ENCODE data around the gene NDUFA3. TPM values are rescaled to one million over a fixed set of nuclear protein-coding genes. Genes with fewer than 3 reads are reported as not detected.

NDUFA3 gene
- total and polyA plus RNA-seq, 2 donors (not counting 1 experiment from before 2014, with no cell fraction given): 55.4 to 94.4 TPM

DNA sequence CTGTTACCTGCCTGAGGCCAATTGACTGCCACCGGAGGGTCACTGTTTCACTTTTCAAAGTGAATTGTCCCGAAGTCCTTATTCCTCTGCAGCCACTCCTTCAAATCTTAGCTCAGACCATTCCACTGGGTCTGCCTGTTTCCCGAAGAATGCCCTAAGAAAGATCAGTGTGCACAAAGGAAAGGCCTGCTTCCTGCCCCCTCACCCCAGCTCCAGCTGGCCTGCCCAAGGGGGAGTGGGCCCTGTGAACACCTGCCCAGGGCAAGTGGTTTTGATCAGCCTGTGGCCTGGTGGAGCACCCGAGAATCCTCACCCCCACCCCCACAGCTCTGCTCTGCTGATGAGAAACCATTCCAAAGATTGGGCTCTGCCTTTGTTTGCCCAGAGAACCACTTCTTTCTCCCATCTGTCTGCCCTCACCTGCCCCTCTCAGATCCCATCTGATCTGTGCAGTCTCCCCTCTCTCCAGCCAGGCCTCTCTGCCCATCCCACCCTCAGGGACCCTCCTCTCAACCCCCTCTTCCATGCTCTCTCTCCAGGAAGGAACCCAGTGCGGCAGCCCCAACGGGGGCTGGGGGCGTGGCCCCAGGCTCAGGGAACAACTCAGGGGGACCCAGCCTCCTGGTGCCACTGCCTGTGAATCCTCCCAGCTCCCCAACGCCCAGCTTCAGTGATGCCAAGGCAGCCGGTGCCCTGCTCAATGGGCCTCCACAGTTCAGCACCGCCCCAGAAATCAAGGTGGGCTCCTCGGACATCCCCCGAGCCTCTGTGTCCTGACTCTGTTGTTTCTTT, 46.6 kb downstream of the NDUFA3 start:
- POLR2A ChIA-PET: no interaction called here
- TF ChIP-seq EZH2 (IDR thresholded peaks at IDR 0.05; ENCODE audit: borderline replicate concordance, insufficient read depth, low read depth, low read length, poor library complexity, severe bottlenecking): no peak
- TF ChIP-seq, protein P1, sequence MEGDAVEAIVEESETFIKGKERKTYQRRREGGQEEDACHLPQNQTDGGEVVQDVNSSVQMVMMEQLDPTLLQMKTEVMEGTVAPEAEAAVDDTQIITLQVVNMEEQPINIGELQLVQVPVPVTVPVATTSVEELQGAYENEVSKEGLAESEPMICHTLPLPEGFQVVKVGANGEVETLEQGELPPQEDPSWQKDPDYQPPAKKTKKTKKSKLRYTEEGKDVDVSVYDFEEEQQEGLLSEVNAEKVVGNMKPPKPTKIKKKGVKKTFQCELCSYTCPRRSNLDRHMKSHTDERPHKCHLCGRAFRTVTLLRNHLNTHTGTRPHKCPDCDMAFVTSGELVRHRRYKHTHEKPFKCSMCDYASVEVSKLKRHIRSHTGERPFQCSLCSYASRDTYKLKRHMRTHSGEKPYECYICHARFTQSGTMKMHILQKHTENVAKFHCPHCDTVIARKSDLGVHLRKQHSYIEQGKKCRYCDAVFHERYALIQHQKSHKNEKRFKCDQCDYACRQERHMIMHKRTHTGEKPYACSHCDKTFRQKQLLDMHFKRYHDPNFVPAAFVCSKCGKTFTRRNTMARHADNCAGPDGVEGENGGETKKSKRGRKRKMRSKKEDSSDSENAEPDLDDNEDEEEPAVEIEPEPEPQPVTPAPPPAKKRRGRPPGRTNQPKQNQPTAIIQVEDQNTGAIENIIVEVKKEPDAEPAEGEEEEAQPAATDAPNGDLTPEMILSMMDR (IDR thresholded peaks at IDR 0.05): no peak
- Histone ChIP-seq H2AFZ (ENCODE audit: insufficient read depth, low read depth, low read length, poor library complexity, severe bottlenecking) (no peak overlapping the region), H3K79me2 (ENCODE audit: control insufficient read depth, insufficient read depth, low read length) (peaks cover 8% of the 10 kb centered on the region), H3K9ac (ENCODE audit: low read length) (no peak overlapping the region), H3K4me3 (ENCODE audit: control extremely low read depth in 1 of 5, extremely low read depth in 1 of 5, insufficient read depth in 1 of 5, low read depth in 2 of 5, low read length in 4 of 5) (no peak overlapping the region), H3K4me2 (replicated peaks; ENCODE audit: low read depth, low read length, poor library complexity, severe bottlenecking) (no peak overlapping the region), H4K20me1 (ENCODE audit: control insufficient read depth, insufficient read depth, low read length, poor library complexity, severe bottlenecking) (peaks cover 73% of the 10 kb centered on the region), H3K4me1 (ENCODE audit: control insufficient read depth in 2 of 2, insufficient read depth in 2 of 2, low read length in 2 of 2) (no peaks in the 10 kb centered on the region), H3K36me3 (replicated peaks in 1 of 2; ENCODE audit: control extremely low read depth in 1 of 2, control insufficient read depth in 1 of 2, extremely low read depth in 1 of 2, insufficient read depth in 2 of 2, low read length in 1 of 2) (peaks cover 0 to 81% of the 10 kb centered on the region in 2 experiments), H3K27me3 (replicated peaks in 1 of 4; ENCODE audit: control extremely low read depth in 1 of 4, control insufficient read depth in 3 of 4, insufficient read depth in 4 of 4, low read length in 3 of 4) (no peaks in the 10 kb centered on the region), H3K9me3 (ENCODE audit: control extremely low read depth in 1 of 3, control insufficient read depth in 2 of 3, insufficient read depth in 1 of 3, low read length in 2 of 3) (no peaks in the 10 kb centered on the region), H3K27ac (ENCODE audit: low read length in 2 of 2) (no peak overlapping the region)
- 88% methylated on average over 12 of the region's 12 CpGs for WGBS (ENCODE audit: insufficient coverage)
- Mint-ChIP-seq H3K27ac (no peak overlapping the region), H3K27me3 (no peaks in the 10 kb centered on the region), H3K4me3 (no peak overlapping the region), H3K9me3 (ENCODE audit: insufficient read depth) (no peaks in the 10 kb centered on the region), H3K4me1 (no peaks in the 10 kb centered on the region)
- ATAC-seq (ENCODE audit: low read depth): no peak
- CTCF ChIA-PET: no interaction called here
- intact Hi-C loops (cut with micrococcal nuclease): no loop called here
- DNase-seq: no peak

DNA sequence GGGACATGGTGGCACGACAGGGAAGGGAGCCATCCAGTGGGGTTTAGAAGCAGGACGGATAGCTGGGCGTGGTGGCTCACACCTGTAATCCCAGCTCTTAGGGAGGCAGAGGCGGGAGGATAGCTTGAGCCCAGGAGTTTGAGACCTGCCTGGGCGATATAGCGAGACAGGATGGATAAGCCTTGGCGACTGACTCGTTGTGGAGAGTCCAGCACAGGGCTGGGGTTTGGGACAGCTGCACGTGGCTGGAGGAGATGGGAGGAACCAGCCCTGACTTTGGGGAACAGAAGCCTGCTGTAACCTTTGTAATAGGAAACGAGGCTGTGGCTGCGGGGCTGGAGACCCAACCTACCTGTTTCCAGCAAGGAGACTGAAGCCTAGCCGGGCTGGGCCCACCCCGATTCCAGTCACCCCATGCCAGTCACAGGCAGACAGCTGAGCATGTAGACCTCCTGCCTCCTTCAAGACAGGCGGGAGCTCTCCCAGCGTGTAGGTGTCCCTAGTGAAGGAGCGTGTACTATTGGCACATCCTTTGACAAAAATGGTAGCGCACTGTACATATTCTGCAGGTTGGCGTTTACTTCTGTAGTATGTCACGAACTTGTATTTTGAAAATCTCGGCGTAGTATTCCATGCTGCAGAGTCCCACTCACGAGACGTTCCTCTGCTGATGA, 48.8 kb downstream of the NDUFA3 start:
- ChIA-PET CTCF (no interaction called here), POLR2A (no interaction called here)
- Histone ChIP-seq H4K20me1 (ENCODE audit: control insufficient read depth, insufficient read depth, low read length, poor library complexity, severe bottlenecking) (peaks cover 78% of the 10 kb centered on the region), H3K27me3 (replicated peaks in 1 of 4; ENCODE audit: control extremely low read depth in 1 of 4, control insufficient read depth in 3 of 4, insufficient read depth in 4 of 4, low read length in 3 of 4) (no peaks in the 10 kb centered on the region), H2AFZ (ENCODE audit: insufficient read depth, low read depth, low read length, poor library complexity, severe bottlenecking) (no peak overlapping the region), H3K27ac (ENCODE audit: low read length in 2 of 2) (no peak overlapping the region), H3K4me1 (ENCODE audit: control insufficient read depth in 2 of 2, insufficient read depth in 2 of 2, low read length in 2 of 2) (no peaks in the 10 kb centered on the region), H3K36me3 (replicated peaks in 1 of 2; ENCODE audit: control extremely low read depth in 1 of 2, control insufficient read depth in 1 of 2, extremely low read depth in 1 of 2, insufficient read depth in 2 of 2, low read length in 1 of 2) (peaks cover 0 to 80% of the 10 kb centered on the region in 2 experiments), H3K4me3 (ENCODE audit: control extremely low read depth in 1 of 5, extremely low read depth in 1 of 5, insufficient read depth in 1 of 5, low read depth in 2 of 5, low read length in 4 of 5) (no peak overlapping the region), H3K4me2 (replicated peaks; ENCODE audit: low read depth, low read length, poor library complexity, severe bottlenecking) (no peak overlapping the region), H3K9ac (ENCODE audit: low read length) (no peak overlapping the region), H3K9me3 (ENCODE audit: control extremely low read depth in 1 of 3, control insufficient read depth in 2 of 3, insufficient read depth in 1 of 3, low read length in 2 of 3) (no peaks in the 10 kb centered on the region), H3K79me2 (ENCODE audit: control insufficient read depth, insufficient read depth, low read length) (no peaks in the 10 kb centered on the region)
- no peak overlapping the region for H3K4me3 Mint-ChIP-seq
- ATAC-seq (ENCODE audit: low read depth) (no peak), DNase-seq (no peak)
- no peaks in the 10 kb centered on the region for H3K27me3 Mint-ChIP-seq
- WGBS (ENCODE audit: insufficient coverage): 95% methylated on average over 23 of the region's 23 CpGs
- intact Hi-C loops (cut with micrococcal nuclease): no loop called here
- H3K9me3 Mint-ChIP-seq (ENCODE audit: insufficient read depth): no peaks in the 10 kb centered on the region
- H3K27ac Mint-ChIP-seq: peak overlapping the region; percentile 53
- TF ChIP-seq, protein P1 (IDR thresholded peaks at IDR 0.05): no peak
- TF ChIP-seq EZH2 (IDR thresholded peaks at IDR 0.05; ENCODE audit: borderline replicate concordance, insufficient read depth, low read depth, low read length, poor library complexity, severe bottlenecking): no peak
- no peaks in the 10 kb centered on the region for H3K4me1 Mint-ChIP-seq
